ENCODE data around the gene CAP2. TPM values are rescaled to one million over a fixed set of nuclear protein-coding genes. Genes with fewer than 3 reads are reported as not detected.
A peak's percentile ranks its signal among the peaks of the same experiment; 100 is the strongest.

CAP2 gene
- total and polyA plus RNA-seq, 9 of the 15 experiments (the other 6 are each of a cell fraction or from before 2014, with no cell fraction given) = not detected

GRCh38 chr6:17599877-17600526, 206.6 kb downstream of the CAP2 start, which contains the start of gene FAM8A1 (continued):
- peak; percentile 80 for TF ChIP-seq ZNF740 (CRISPR knock-in tag; IDR thresholded peaks at IDR 0.05)
- TF ChIP-seq ZNF740 (tag; IDR thresholded peaks at IDR 0.05) = no peak
- peak; percentile 33; the same call in 1 of the 2 replicates for TF ChIP-seq TRIM28 (IDR thresholded peaks at IDR 0.05)
- 0 out of 4 replicates have a peak, but pooled peaks of 1 of the 2 experiments have one; percentile 58 for TF ChIP-seq MLX (CRISPR knock-in tag; conservative IDR thresholded peaks at IDR 0.05)
- no peak for TF ChIP-seq ZNF12 (CRISPR knock-in tag; IDR thresholded peaks at IDR 0.05)
- TF ChIP-seq ZKSCAN1 (IDR thresholded peaks at IDR 0.05; ENCODE audit: low read depth, low read length) = 0 out of 2 replicates have a peak, but pooled peaks have one; percentile 18
- TF ChIP-seq C11orf30 (IDR thresholded peaks at IDR 0.05; ENCODE audit: low read depth) = no peak
- no peak for TF ChIP-seq ZNF584 (CRISPR knock-in tag; IDR thresholded peaks at IDR 0.05; ENCODE audit: low read depth)
- TF ChIP-seq ZBTB11 (CRISPR knock-in tag; IDR thresholded peaks at IDR 0.05) = peak in 1 of 3 experiments; percentile 89; a peak in 2 of 6 replicates
- no peak for TF ChIP-seq SIN3B (IDR thresholded peaks at IDR 0.05; ENCODE audit: low read depth)
- peak; percentile 25 for TF ChIP-seq CTCFL (IDR thresholded peaks at IDR 0.05; ENCODE audit: borderline replicate concordance, insufficient read depth, low read depth, low read length, poor library complexity, severe bottlenecking)
- TF ChIP-seq CCNT2 (IDR thresholded peaks at IDR 0.05; ENCODE audit: borderline replicate concordance, extremely low read depth, insufficient read length, low read depth, low read length) = peak; percentile 89
- peak; percentile 81 for TF ChIP-seq HNRNPLL (IDR thresholded peaks at IDR 0.05; ENCODE audit: low read depth, low read length, poor library complexity, severe bottlenecking)
- peak; percentile 89 for TF ChIP-seq CXXC5 (CRISPR knock-in tag; IDR thresholded peaks at IDR 0.05)
- peak; percentile 82 for TF ChIP-seq KLF1 (tag; IDR thresholded peaks at IDR 0.05)
- TF ChIP-seq ETS1 (conservative IDR thresholded peaks at IDR 0.05; ENCODE audit: control insufficient read depth, low read depth, low read length) = peak; percentile 54; the same call in 1 of the 2 replicates
- peak; percentile 84 for TF ChIP-seq TAF1 (IDR thresholded peaks at IDR 0.05; ENCODE audit: control insufficient read depth, extremely low read depth, insufficient read depth, low read length, severe bottlenecking)
